Mesodermal cell (in vitro differentiated cells): ENCODE measurements around the gene MIPEP.

Experiments used
- H3K27ac ChIP-seq: 2 replicates; pipeline ENCODE4 v1.7.0; 2013; ENCODE audit warnings: mild to moderate bottlenecking, low read depth, low read length, moderate library complexity; ENCODE audit not compliant: severe bottlenecking
- H3K36me3 ChIP-seq: 2 replicates; pipeline ENCODE4 v1.7.1; 2013; ENCODE audit warnings: mild to moderate bottlenecking, low read length, moderate library complexity; ENCODE audit not compliant: control insufficient read depth, insufficient read depth
- H3K4me1 ChIP-seq: one replicate; pipeline ENCODE4 v1.7.1; 2013; ENCODE audit warnings: mild to moderate bottlenecking, low read length; ENCODE audit not compliant: insufficient read depth, control insufficient read depth, poor library complexity, severe bottlenecking
- H3K4me3 ChIP-seq: 2 replicates; pipeline ENCODE4 v1.7.0; 2013; ENCODE audit warnings: low read length, control low read depth, mild to moderate bottlenecking; ENCODE audit not compliant: insufficient read depth, poor library complexity, severe bottlenecking; ENCODE audit errors: extremely low read depth
- H3K9me3 ChIP-seq: 2 replicates; pipeline ENCODE4 v1.7.1; 2013; ENCODE audit warnings: mild to moderate bottlenecking, low read length, moderate library complexity; ENCODE audit not compliant: control insufficient read depth
- WGBS, 2 experiments: methylation state at CpG; one replicate each; pipeline ENCODE4 v1.1.5; 2013; ENCODE audit warnings: missing lambda C conversion rate in 2 of 2; ENCODE audit not compliant: insufficient coverage in 2 of 2; 5-methylcytosine and 5-hydroxymethylcytosine counted together

Gene MIPEP

DNA sequence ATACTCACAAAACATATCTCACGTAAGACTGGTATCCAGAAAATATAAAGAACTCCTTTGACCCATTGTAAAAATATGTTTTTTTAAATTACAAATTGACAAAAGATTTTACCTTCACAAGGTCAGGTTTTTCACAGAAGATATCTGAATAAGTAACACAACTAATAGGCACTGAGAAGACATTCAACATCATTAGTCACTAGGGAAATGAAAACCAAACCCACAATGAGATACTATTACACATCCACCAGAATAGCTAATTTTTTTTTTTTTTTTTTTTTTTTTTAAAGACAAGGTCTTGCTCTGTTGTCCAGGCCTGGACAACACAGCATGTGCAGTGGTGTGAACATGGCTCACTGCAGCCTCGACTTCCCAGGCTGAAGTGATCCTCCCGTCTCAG, 157.5 kb downstream of the MIPEP start:
- Histone ChIP-seq H3K9me3 (no peaks in the 10 kb centered on the region), H3K36me3 (no peaks in the 10 kb centered on the region), H3K27ac (no peak overlapping the region), H3K4me1 (no peaks in the 10 kb centered on the region), H3K4me3 (no peak overlapping the region)
- 82 to 88% methylated on average over 1 to 2 of the region's 3 CpGs for WGBS, 2 experiments

GRCh38 chr13:23730251-23730650, 158.9 kb downstream of the MIPEP start:
- Histone ChIP-seq H3K4me3 (no peak overlapping the region), H3K4me1 (no peaks in the 10 kb centered on the region), H3K9me3 (no peaks in the 10 kb centered on the region), H3K27ac (no peak overlapping the region), H3K36me3 (no peaks in the 10 kb centered on the region)
- WGBS, 2 experiments = 86 to 88% methylated on average over 4 of the region's 6 CpGs

DNA sequence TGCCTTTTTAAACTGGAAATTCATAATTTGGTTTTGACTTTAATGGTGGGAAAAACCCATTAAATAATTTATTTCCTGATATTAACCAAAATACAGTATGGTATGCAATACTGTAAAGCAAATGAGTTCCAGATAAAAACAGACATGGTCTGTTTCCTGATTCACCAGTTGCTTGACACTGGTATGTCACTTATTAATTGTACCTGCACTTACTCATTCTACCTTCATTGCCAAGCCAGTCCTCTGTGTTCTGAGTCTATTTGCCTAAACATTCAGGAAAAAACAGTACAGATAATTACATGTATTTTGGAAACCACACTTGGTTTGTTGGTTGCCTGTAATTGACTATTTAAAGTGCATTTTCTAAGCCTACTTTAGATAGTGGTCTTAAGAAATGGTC, 159.7 kb downstream of the MIPEP start:
- no peak overlapping the region for H3K27ac ChIP-seq
- H3K4me1 ChIP-seq = no peaks in the 10 kb centered on the region

DNA sequence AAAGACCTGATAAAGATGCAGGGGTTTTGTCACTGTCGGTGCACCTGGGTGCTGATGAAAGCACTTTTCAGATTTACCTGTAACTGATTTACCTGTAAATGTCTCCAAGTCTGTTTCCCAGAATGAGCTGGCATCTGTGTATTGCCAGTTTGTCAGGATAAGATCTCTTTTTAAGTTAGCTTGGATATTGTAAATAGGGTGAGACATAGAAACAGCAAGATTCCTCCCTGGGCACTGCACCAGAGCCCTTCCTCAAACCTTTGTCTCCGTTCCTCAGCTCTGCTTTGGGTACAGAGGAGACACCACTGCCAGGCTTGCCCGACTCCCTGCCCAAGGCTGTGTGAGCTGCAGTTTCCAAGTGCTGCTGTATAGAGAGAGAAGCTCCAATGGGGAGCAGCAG, 160.4 kb downstream of the MIPEP start:
- 82 to 100% methylated on average over 2 of the region's 3 CpGs for WGBS, 2 experiments
- no peak overlapping the region for H3K27ac ChIP-seq
- no peaks in the 10 kb centered on the region for H3K9me3 ChIP-seq
- no peak overlapping the region for H3K4me3 ChIP-seq
- H3K4me1 ChIP-seq = peaks cover 3% of the 10 kb centered on the region
- no peaks in the 10 kb centered on the region for H3K36me3 ChIP-seq

More for the DNA sequence above, 159.7 kb downstream of the MIPEP start:
- Histone ChIP-seq H3K4me3 (no peak overlapping the region), H3K9me3 (no peaks in the 10 kb centered on the region), H3K36me3 (no peaks in the 10 kb centered on the region)

DNA sequence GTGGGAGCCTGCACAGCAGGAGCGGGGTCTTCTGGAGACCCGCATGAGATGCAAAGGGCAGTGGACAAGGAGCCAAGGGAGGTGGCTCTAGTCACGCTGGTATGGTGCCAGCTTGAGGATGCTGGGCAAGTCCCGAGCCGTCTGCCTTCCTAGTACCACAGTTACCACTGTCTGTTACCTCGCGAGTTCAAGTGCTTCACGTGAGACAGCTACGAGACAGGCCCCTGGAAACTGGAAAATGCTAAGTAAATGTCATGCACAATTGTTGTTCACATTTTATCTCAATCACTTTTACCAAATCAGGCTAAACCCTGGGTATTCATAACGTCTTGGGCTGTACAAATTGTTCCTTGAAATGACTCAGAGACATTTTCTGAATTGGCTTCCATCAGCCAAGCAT, 163.3 kb downstream of the MIPEP start:
- no peak overlapping the region for H3K4me3 ChIP-seq
- H3K27ac ChIP-seq = no peak overlapping the region
- no peaks in the 10 kb centered on the region for H3K9me3 ChIP-seq
- H3K36me3 ChIP-seq = no peaks in the 10 kb centered on the region
- WGBS, 2 experiments = 92 to 97% methylated on average over 8 to 9 of the region's 10 CpGs
- peaks cover 3% of the 10 kb centered on the region for H3K4me1 ChIP-seq

GRCh38 chr13:23724196-23724970, 164.8 kb downstream of the MIPEP start:
- Histone ChIP-seq H3K4me1 (peaks cover 3% of the 10 kb centered on the region), H3K9me3 (no peaks in the 10 kb centered on the region), H3K27ac (peak overlapping the region; percentile 68), H3K4me3 (no peak overlapping the region), H3K36me3 (no peaks in the 10 kb centered on the region)
- 50 to 76% methylated on average over 3 to 5 of the region's 7 CpGs for WGBS, 2 experiments

DNA sequence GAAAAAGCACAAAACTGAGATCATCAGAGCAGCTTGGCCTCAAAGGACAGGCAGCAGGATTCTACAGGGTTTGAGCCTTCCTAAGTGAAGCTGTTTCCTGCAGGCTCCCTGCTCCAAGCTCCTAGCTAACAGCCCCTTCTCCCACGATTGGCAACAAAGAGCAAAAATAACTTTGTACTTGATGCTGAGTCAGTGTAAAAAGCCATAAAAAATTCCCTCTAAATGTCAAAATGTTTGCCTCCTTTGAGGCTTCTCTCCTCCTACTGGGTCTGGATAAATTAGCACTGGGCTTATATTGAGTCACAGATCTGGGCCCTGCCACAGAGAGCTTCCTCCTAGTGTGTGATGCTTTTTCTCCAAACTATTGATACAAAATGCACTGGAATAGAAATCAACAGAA, 165.7 kb downstream of the MIPEP start:
- Histone ChIP-seq H3K9me3 (no peaks in the 10 kb centered on the region), H3K4me3 (no peak overlapping the region), H3K36me3 (no peaks in the 10 kb centered on the region), H3K4me1 (peaks cover 3% of the 10 kb centered on the region), H3K27ac (peak overlapping the region; percentile 68)
- no CpG with 5 or more reads among the region's 1 CpG for WGBS, 2 experiments

GRCh38 chr13:23722726-23723453, 166.3 kb downstream of the MIPEP start:
- Histone ChIP-seq H3K4me1 (peaks cover 3% of the 10 kb centered on the region), H3K9me3 (no peaks in the 10 kb centered on the region), H3K36me3 (no peaks in the 10 kb centered on the region), H3K4me3 (no peak overlapping the region), H3K27ac (peak overlapping the region; percentile 68)
- 77 to 95% methylated on average over 1 to 2 of the region's 6 CpGs for WGBS, 2 experiments

- WGBS, 2 experiments = 70 to 80% methylated on average over 1 of the region's 2 CpGs
- H3K36me3 ChIP-seq = no peaks in the 10 kb centered on the region
Observed at GRCh38 chr13:23718996-23719395, 170.2 kb downstream of the MIPEP start.

DNA sequence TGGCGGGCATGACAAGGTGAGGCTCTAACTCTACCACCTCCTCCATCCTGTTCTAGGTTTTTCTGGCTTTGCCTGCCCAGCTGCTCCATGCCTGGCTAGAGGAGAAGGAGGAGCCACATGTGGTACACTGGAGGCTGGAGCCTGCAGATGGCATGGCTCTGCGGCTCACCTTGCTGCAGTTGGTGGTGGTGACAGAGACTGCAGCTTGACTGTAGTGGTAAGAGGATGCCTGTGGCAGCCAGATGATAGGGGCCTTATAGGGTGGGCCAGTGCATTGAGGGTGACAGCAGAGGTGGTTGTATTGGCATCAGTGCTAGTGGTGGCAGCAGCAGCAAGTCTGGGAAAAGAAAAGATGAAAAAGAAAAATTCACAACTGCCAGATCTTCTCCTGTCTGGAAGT, 172.8 kb downstream of the MIPEP start:
- H3K9me3 ChIP-seq = no peaks in the 10 kb centered on the region
- no peaks in the 10 kb centered on the region for H3K4me1 ChIP-seq
- no peak overlapping the region for H3K4me3 ChIP-seq
- H3K27ac ChIP-seq = no peak overlapping the region
- no peaks in the 10 kb centered on the region for H3K36me3 ChIP-seq
- 91 to 100% methylated on average over 1 of the region's 2 CpGs for WGBS, 2 experiments

More at GRCh38 chr13:23718996-23719395, 170.2 kb downstream of the MIPEP start:
- no peak overlapping the region for H3K4me3 ChIP-seq
- H3K9me3 ChIP-seq = no peaks in the 10 kb centered on the region
- H3K4me1 ChIP-seq = peaks cover 2% of the 10 kb centered on the region
- no peak overlapping the region for H3K27ac ChIP-seq

GRCh38 chr13:23715762-23716235, 173.4 kb downstream of the MIPEP start:
- no peaks in the 10 kb centered on the region for H3K9me3 ChIP-seq
- 74 to 75% methylated on average over 8 to 9 of the region's 11 CpGs for WGBS, 2 experiments
- no peak overlapping the region for H3K27ac ChIP-seq
- H3K36me3 ChIP-seq = no peaks in the 10 kb centered on the region
- H3K4me3 ChIP-seq = no peak overlapping the region
- no peaks in the 10 kb centered on the region for H3K4me1 ChIP-seq
